Measurements from ENCODE around the gene ONECUT2. TPM values are rescaled to one million over a fixed set of nuclear protein-coding genes. Genes with fewer than 3 reads are reported as not detected.

ONECUT2 gene
- total RNA-seq = under 0.01 TPM in 2 replicates

GRCh38 chr18:57434536-57435494 is at the start of gene ONECUT2:
Gene ONECUT2 (plus strand): TSS chr18:57435374. CDS start chr18:57435717, 343 bp downstream.

Other genes with a start within 250 kb of the ONECUT2 start
- gene ST8SIA3, start 82.8 kb upstream of the ONECUT2 start, total RNA-seq = not detected in 2 replicates
- 28.4 and 34.7 TPM in 2 replicates for gene FECH, start 151.3 kb downstream of the ONECUT2 start, total RNA-seq
- 143 and 177 TPM in 2 replicates for gene NARS1, start 186.5 kb downstream of the ONECUT2 start, total RNA-seq

Measured in aortic smooth muscle cell (primary cell).